ACC112 (cell line): ENCODE results near the gene ZNF197.

Experiments
- H2AFZ ChIP-seq: fragments of 200-600 bp; sonication (generic); one replicate; pipeline ENCODE4 v1.6.0; 2017; ENCODE audit warnings: antibody characterized with exemption, low read length; ENCODE audit not compliant: unreplicated experiment
- H3K27ac ChIP-seq: fragments of 200-600 bp; sonication (generic); 2 replicates; pipeline ENCODE4 v1.5.1; 2014; ENCODE audit warnings: low read depth, mild to moderate bottlenecking, antibody characterized with exemption, low read length, moderate library complexity
- H3K27me3 ChIP-seq: fragments of 200-600 bp; sonication (generic); 2 replicates; pipeline ENCODE4 v1.6.1; 2014; ENCODE audit warnings: mild to moderate bottlenecking, antibody characterized with exemption, low read length, moderate library complexity, mixed read lengths; ENCODE audit not compliant: insufficient read depth
- H3K36me3 ChIP-seq: fragments of 200-600 bp; sonication (generic); 2 replicates; pipeline ENCODE4 v1.6.1; 2016; ENCODE audit warnings: mild to moderate bottlenecking, antibody characterized with exemption, low read length, moderate library complexity, mixed read lengths; ENCODE audit not compliant: insufficient read depth
- H3K4me1 ChIP-seq: fragments of 200-600 bp; sonication (generic); one replicate; pipeline ENCODE4 v1.6.1; 2016; ENCODE audit warnings: low read length, mixed read lengths; ENCODE audit not compliant: insufficient read depth, unreplicated experiment, control insufficient read depth
- H3K4me3 ChIP-seq: fragments of 200-600 bp; sonication (generic); 2 replicates; pipeline ENCODE4 v1.5.1; 2014; ENCODE audit warnings: mild to moderate bottlenecking, low read depth, low read length
- H3K79me2 ChIP-seq: fragments of 200-600 bp; sonication (generic); one replicate; pipeline ENCODE4 v1.6.0; 2016; ENCODE audit warnings: low read length; ENCODE audit not compliant: control insufficient read depth, unreplicated experiment, insufficient read depth

Gene ZNF197

GRCh38 chr3:44612678-44613077 is 12.2 kb upstream of the ZNF197 start:
- Histone ChIP-seq H3K36me3 (no peaks in the 10 kb centered on the region; the same call in 1 of the 2 replicates), H3K27me3 (no peaks in the 10 kb centered on the region), H3K4me1 (no peaks in the 10 kb centered on the region), H2AFZ (no peak overlapping the region), H3K79me2 (no peaks in the 10 kb centered on the region), H3K27ac (no peak overlapping the region), H3K4me3 (no peak overlapping the region)

GRCh38 chr3:44628716-44629115 is 3.9 kb downstream of the ZNF197 start:
- no peak overlapping the region for H3K4me3 ChIP-seq

GRCh38 chr3:44632193-44632592 is 7.4 kb downstream of the ZNF197 start:
- Histone ChIP-seq H3K4me3 (no peak overlapping the region), H3K79me2 (peaks cover 21% of the 10 kb centered on the region), H3K27me3 (no peaks in the 10 kb centered on the region), H3K36me3 (peaks cover 65% of the 10 kb centered on the region), H3K27ac (no peak overlapping the region), H2AFZ (no peak overlapping the region), H3K4me1 (no peaks in the 10 kb centered on the region)

More at GRCh38 chr3:44628716-44629115, 3.9 kb downstream of the ZNF197 start:
- Histone ChIP-seq H3K79me2 (peaks cover 39% of the 10 kb centered on the region), H3K27me3 (no peaks in the 10 kb centered on the region), H3K4me1 (peaks cover 9% of the 10 kb centered on the region), H3K27ac (no peak overlapping the region), H2AFZ (no peak overlapping the region), H3K36me3 (peaks cover 38% of the 10 kb centered on the region)

- H3K79me2 ChIP-seq = no peaks in the 10 kb centered on the region
- H3K36me3 ChIP-seq = peaks cover 67% of the 10 kb centered on the region
Measured at GRCh38 chr3:44642337-44642736, 17.5 kb downstream of the ZNF197 start.

GRCh38 chr3:44643024-44643423 is 18.2 kb downstream of the ZNF197 start:
- H3K4me3 ChIP-seq = no peak overlapping the region
- peaks cover 7% of the 10 kb centered on the region for H3K4me1 ChIP-seq
- H3K27me3 ChIP-seq = no peaks in the 10 kb centered on the region
- H3K27ac ChIP-seq = no peak overlapping the region
- no peaks in the 10 kb centered on the region for H3K79me2 ChIP-seq
- H3K36me3 ChIP-seq = peaks cover 61% of the 10 kb centered on the region
- no peak overlapping the region for H2AFZ ChIP-seq

More at GRCh38 chr3:44642337-44642736, 17.5 kb downstream of the ZNF197 start:
- H3K4me1 ChIP-seq = no peaks in the 10 kb centered on the region
- no peak overlapping the region for H3K4me3 ChIP-seq
- H3K27ac ChIP-seq = no peak overlapping the region
- no peaks in the 10 kb centered on the region for H3K27me3 ChIP-seq
- no peak overlapping the region for H2AFZ ChIP-seq

- Histone ChIP-seq H2AFZ (peak overlapping the region; percentile 98), H3K27ac (no peak overlapping the region), H3K4me1 (peaks cover 8% of the 10 kb centered on the region), H3K79me2 (peaks cover 19% of the 10 kb centered on the region), H3K36me3 (peaks cover 39% of the 10 kb centered on the region), H3K4me3 (peak overlapping the region; percentile 95), H3K27me3 (no peaks in the 10 kb centered on the region)
Measured at GRCh38 chr3:44647771-44648170, 22.9 kb downstream of the ZNF197 start.

- Histone ChIP-seq H2AFZ (peak within 1 kb of the TSS; percentile 98), H3K27me3 (no peaks in the 10 kb centered on the region), H3K36me3 (peaks cover 39% of the 10 kb centered on the region), H3K79me2 (peaks cover 19% of the 10 kb centered on the region), H3K27ac (peak within 1 kb of the TSS; percentile 24; the same call in 1 of the 2 replicates), H3K4me1 (peaks cover 8% of the 10 kb centered on the region), H3K4me3 (peak within 1 kb of the TSS; percentile 95)
Measured at GRCh38 chr3:44648564-44649229, 23.9 kb downstream of the ZNF197 start, which contains the start of gene ZNF35. Gene ZNF35 (plus strand): TSS chr3:44648732. CDS start chr3:44651068, 2,336 bp downstream.

GRCh38 chr3:44649709-44650108 is 24.9 kb downstream of the ZNF197 start:
- Histone ChIP-seq H2AFZ (no peak overlapping the region), H3K4me1 (peaks cover 8% of the 10 kb centered on the region), H3K27me3 (no peaks in the 10 kb centered on the region), H3K4me3 (peak overlapping the region; percentile 95; the same call in 1 of the 2 replicates), H3K36me3 (peaks cover 45% of the 10 kb centered on the region), H3K79me2 (peaks cover 19% of the 10 kb centered on the region), H3K27ac (no peak overlapping the region)

- H3K79me2 ChIP-seq = peaks cover 14% of the 10 kb centered on the region
Measured at GRCh38 chr3:44654039-44654438, 29.2 kb downstream of the ZNF197 start.

GRCh38 chr3:44659015-44659414 is 34.2 kb downstream of the ZNF197 start:
- peaks cover 84% of the 10 kb centered on the region for H3K36me3 ChIP-seq
- no peaks in the 10 kb centered on the region for H3K27me3 ChIP-seq
- H2AFZ ChIP-seq = no peak overlapping the region
- no peak overlapping the region for H3K27ac ChIP-seq
- H3K4me1 ChIP-seq = no peaks in the 10 kb centered on the region
- no peak overlapping the region for H3K4me3 ChIP-seq
- no peaks in the 10 kb centered on the region for H3K79me2 ChIP-seq

More at GRCh38 chr3:44654039-44654438, 29.2 kb downstream of the ZNF197 start:
- Histone ChIP-seq H3K4me1 (no peaks in the 10 kb centered on the region), H3K4me3 (no peak overlapping the region), H3K27me3 (no peaks in the 10 kb centered on the region), H3K36me3 (peaks cover 81% of the 10 kb centered on the region), H2AFZ (no peak overlapping the region), H3K27ac (no peak overlapping the region)

- Histone ChIP-seq H3K27ac (no peak overlapping the region), H3K79me2 (no peaks in the 10 kb centered on the region), H3K27me3 (no peaks in the 10 kb centered on the region), H2AFZ (no peak overlapping the region), H3K36me3 (peaks cover 81% of the 10 kb centered on the region), H3K4me1 (no peaks in the 10 kb centered on the region), H3K4me3 (no peak overlapping the region)
Measured at GRCh38 chr3:44659434-44659833, 34.6 kb downstream of the ZNF197 start.
